ENCODE results near the gene ANAPC15.

GRCh38 chr11:72135891-72136683 lies 23.6 kb upstream of the ANAPC15 start:
- TF ChIP-seq ZBTB8A (tag by site-specific recombination; IDR thresholded peaks at IDR 0.05): no peak
- no peak for TF ChIP-seq CTCF (tag by site-specific recombination; IDR thresholded peaks at IDR 0.05)
- TF ChIP-seq ZFP37 (tag by site-specific recombination; IDR thresholded peaks at IDR 0.05): no peak
- TF ChIP-seq ZBTB17 (tag by site-specific recombination; IDR thresholded peaks at IDR 0.05): no peak
- no peak for TF ChIP-seq ZNF24 (tag by site-specific recombination; IDR thresholded peaks at IDR 0.05)
- no peak for TF ChIP-seq ZNF157 (tag by site-specific recombination; IDR thresholded peaks at IDR 0.05)
- no peak for TF ChIP-seq PATZ1 (tag by site-specific recombination; IDR thresholded peaks at IDR 0.05)
- no peak for TF ChIP-seq ZNF266 (tag by site-specific recombination; IDR thresholded peaks at IDR 0.05; ENCODE audit: low read depth)
- TF ChIP-seq REST (tag by site-specific recombination; IDR thresholded peaks at IDR 0.05): no peak
- no peak for TF ChIP-seq ZNF175 (tag by site-specific recombination; IDR thresholded peaks at IDR 0.05)
- TF ChIP-seq ZNF274 (IDR thresholded peaks at IDR 0.05; ENCODE audit: low read length): no peak
- TF ChIP-seq ZNF274 (tag by site-specific recombination; IDR thresholded peaks at IDR 0.05; ENCODE audit: borderline replicate concordance): no peak
- no peak for TF ChIP-seq EGR2 (tag by site-specific recombination; IDR thresholded peaks at IDR 0.05; ENCODE audit: low read depth)
- no peak for TF ChIP-seq ZBTB49 (tag by site-specific recombination; IDR thresholded peaks at IDR 0.05; ENCODE audit: low read depth)
- TF ChIP-seq ZNF704 (tag by site-specific recombination; IDR thresholded peaks at IDR 0.05): no peak
